NCI-H1436 (cell line): Measurements from ENCODE around the gene ETS1.

ENCODE experiments used
- DNase-seq: peaks from one replicate; lab custom pipeline; 2025; lab: John Stamatoyannopoulos, UW

Gene ETS1

GRCh38 chr11:128517451-128518230, 69.7 kb downstream of the ETS1 start:
- DNase-seq = no peak

GRCh38 chr11:128516886-128517285, 70.5 kb downstream of the ETS1 start:
- DNase-seq = no peak

- DNase-seq = no peak
Observed at GRCh38 chr11:128515826-128516778, 71.3 kb downstream of the ETS1 start.

- no peak for DNase-seq
Observed at GRCh38 chr11:128515086-128515485, 72.3 kb downstream of the ETS1 start.

GRCh38 chr11:128513915-128514681, 73.3 kb downstream of the ETS1 start:
- no peak for DNase-seq

- no peak for DNase-seq
Observed at GRCh38 chr11:128512474-128512996, 74.8 kb downstream of the ETS1 start.

- no peak for DNase-seq
Observed at GRCh38 chr11:128511712-128512111, 75.6 kb downstream of the ETS1 start.

GRCh38 chr11:128509621-128510389, 77.6 kb downstream of the ETS1 start:
- no peak for DNase-seq

- no peak for DNase-seq
Observed at GRCh38 chr11:128508770-128509510, 78.4 kb downstream of the ETS1 start.

GRCh38 chr11:128507936-128508335, 79.4 kb downstream of the ETS1 start:
- DNase-seq = no peak

GRCh38 chr11:128506999-128507611, 80.3 kb downstream of the ETS1 start:
- no peak for DNase-seq

GRCh38 chr11:128506356-128506755, 81.0 kb downstream of the ETS1 start:
- DNase-seq = no peak

GRCh38 chr11:128505449-128506065, 81.8 kb downstream of the ETS1 start:
- DNase-seq = no peak

- no peak for DNase-seq
Observed at GRCh38 chr11:128504486-128504885, 82.9 kb downstream of the ETS1 start.

- no peak for DNase-seq
Observed at GRCh38 chr11:128503245-128503991, 83.9 kb downstream of the ETS1 start.

GRCh38 chr11:128502726-128503125, 84.6 kb downstream of the ETS1 start:
- no peak for DNase-seq

- DNase-seq = no peak
Observed at GRCh38 chr11:128501632-128502549, 85.5 kb downstream of the ETS1 start.

GRCh38 chr11:128501008-128501407, 86.3 kb downstream of the ETS1 start:
- DNase-seq = no peak
